GM18511 (cell line): ENCODE measurements around the gene CBFA2T2.

Experiments used
- ATAC-seq: cut with Tn5 transposase; IDR thresholded peaks from one replicate; pipeline ENCODE4 v1.9.1; 2021; ENCODE audit warnings: mild to moderate bottlenecking, moderate library complexity; ENCODE audit not compliant: unreplicated experiment

CBFA2T2 gene

DNA sequence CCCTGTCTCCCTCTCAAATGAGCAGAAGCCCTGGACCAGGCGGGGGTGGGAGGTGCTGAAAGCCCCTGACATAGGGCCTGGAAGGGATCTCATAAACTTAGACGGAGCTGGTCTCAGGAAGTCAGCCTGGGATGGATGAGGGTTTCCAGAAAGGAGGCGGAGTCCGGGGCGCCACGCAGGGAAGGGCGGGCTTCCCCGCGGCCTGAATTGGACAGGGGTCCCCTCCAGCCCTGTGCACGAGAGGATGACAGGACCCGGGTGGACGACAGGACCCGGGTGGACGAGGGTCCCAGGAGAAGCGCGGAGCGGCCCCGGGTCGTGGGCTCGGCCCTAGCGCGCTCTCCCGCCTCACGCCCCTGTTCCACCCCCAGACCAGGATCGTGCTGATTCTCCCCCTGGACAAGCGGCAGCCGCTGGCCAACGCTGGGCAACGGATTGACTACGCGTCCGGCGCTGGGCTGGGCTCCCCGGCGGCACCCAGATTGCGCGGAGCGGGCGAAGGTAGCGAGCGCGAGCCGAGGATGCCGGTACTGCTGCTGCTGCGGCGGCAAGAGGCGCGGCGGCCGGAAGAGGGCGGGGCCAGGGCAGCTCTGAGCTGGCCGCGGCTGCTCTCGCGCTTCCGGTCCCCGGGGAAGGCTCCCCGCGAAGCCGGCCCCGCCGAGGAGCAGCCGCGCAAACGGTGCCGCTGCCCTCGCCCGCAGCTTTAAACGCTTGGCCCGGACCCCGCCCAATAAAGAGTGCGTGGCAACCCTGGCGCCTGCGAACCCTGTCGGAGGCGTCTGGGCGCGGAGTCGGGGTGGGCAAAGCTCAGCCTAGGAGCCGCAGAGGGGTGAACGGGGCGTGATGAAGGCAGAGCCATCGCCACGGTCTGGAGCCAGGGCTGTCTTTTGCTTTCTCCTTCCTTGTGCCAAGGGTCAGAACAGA is 173.5 kb downstream of the CBFA2T2 start:
- ATAC-seq: peak; percentile 45

DNA sequence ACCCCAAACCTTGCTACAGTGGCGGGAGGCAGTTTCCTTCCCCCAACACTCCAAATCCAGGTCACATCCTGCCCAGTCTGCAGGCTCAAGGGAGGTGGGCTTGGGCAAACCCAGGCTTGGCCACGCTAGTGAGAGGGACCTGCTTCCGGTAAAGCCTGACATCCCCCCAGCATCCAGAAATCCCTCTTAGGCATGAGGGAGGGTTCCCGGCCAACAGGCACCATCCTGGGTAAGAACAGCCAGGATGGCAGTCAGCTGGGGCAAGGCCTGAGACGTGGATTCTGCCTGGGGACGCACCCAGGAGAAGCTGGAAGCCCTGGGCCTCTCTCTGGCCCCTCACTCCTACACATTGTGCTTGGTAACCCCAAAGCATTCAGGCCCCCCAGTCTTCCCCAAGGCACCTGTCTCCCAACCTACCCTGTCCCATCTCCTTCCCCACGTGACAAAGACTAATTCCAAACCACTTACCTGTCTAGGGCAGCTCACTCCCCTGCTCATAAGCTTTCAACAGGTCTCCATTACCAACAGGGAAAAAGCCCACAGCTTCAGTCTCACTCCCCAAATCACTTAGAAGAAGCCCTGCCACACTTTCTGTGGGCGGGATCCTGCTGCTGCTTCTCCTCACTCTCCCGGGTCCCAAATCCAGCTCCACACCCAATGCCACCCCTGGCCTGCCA is 174.3 kb downstream of the CBFA2T2 start:
- ATAC-seq: no peak

DNA sequence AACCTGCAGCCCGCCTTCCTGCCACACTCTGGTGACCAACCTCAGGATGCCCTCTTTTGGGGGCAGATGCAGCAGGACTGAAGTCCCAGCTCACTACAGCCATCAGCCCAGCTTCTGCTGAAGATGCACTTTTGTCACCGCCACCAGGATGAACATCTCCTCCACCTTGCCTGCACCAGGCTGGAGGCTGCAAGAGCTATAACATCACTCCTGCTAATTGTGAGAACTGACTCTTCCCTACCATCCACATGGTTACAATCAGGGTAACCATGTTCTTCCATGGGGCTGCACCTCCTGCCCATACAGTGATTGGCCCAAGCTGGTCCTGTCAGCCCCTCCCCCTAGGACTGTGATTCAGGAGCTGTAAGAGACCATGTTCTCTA is 174.9 kb downstream of the CBFA2T2 start:
- no peak for ATAC-seq

DNA sequence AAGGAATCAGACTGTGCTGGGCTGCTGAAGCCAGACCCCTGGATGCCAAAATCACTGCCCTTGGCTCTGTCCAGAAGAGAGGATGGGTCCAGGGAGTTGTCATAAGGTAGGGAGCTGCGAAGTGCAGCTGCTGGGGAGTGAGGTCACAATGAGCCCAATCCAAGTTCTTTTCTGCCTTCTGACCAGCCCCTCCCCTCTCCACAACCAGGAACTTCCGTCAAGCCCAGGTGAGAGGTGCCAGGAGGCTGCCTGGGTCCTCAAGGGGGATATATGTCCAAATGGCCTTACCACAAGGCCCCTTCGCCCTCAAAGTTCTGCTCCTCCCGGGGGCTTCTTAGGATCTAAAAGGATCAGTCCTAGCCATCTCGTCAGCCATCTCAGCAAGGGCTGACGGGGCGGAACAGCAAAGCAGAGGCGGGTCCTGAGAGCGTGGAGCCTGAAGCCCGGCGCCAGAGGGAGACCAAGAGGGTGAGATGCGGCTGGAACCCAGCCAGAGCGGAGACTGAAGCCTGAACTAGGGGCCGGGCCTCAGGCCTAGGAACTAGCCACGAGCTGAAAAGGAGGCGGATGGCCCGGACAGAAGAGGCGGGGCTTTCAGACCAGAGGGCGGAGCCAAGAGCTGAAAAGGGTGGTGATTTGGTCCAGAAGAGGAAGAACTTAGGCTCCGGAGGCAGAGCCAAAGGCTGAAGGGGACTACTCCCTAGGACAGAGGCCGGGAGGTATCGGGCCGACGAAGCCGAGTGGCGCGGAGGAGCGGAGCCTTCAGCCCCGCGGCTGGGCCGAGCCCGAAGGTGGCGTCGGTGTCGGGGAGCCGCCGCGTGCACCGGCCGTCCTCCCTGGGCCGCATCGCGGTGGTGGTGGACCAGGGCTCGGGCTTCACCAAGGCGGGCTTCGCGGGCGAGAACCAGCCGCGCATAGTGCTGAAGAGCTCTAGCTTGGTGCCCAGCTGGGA is 176.7 kb downstream of the CBFA2T2 start, which contains the start of gene ACTL10:
Gene ACTL10 (plus strand): TSS at position 651 of the 952 bp plus-strand sequence. CDS start 555 bp downstream, outside the sequence.
- peak; percentile 71 for ATAC-seq

DNA sequence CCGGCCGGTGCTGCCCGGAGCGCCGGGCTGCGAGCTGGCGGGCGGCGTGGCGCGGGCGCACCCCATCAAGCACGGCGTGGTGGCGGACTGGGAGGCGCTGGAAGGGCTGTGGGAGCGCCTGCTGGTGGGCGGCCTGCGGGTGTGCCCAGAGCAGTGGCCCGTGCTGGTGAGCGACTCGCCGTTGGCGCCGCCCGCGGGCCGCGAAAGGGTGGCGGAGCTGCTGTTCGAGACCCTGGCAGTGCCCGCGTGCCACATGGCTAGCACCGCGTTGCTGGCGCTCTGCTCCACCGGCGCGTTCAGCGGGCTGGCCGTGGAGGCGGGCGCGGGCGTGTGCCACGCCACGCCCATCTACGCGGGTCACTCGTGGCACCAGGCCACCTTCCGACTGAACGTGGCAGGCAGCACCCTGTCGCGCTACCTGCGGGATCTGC is 177.4 kb downstream of the CBFA2T2 start:
- peak; percentile 14 for ATAC-seq

DNA sequence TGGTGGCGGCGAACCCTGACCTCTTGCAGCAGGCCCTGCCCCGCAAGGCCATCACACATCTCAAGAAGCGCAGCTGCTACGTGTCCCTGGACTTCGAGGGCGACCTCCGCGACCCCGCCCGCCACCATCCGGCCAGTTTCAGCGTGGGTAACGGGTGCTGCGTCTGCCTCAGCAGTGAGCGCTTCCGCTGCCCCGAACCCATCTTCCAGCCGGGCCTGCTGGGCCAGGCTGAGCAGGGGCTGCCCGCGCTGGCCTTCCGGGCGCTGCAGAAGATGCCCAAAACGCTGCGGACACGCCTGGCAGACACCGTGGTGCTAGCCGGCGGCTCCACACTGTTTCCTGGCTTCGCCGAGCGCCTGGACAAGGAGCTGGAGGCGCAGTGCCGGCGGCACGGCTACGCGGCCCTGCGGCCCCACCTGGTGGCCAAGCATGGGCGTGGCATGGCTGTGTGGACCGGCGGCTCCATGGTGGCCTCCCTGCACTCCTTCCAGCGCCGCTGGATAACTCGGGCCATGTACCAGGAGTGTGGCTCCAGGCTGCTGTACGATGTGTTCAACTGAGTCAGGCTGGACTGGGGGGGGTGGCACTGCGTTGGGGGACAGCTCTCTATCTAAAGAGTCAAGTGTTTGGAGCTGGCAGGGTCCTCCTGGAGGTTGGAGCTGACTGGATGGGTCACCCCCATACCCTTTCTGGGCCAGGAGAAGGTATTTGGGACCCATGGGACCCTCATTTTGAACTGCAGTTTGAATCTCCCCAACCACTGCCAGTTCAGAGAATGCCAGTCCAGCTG is 178.0 kb downstream of the CBFA2T2 start:
- peak; percentile 37 for ATAC-seq

DNA sequence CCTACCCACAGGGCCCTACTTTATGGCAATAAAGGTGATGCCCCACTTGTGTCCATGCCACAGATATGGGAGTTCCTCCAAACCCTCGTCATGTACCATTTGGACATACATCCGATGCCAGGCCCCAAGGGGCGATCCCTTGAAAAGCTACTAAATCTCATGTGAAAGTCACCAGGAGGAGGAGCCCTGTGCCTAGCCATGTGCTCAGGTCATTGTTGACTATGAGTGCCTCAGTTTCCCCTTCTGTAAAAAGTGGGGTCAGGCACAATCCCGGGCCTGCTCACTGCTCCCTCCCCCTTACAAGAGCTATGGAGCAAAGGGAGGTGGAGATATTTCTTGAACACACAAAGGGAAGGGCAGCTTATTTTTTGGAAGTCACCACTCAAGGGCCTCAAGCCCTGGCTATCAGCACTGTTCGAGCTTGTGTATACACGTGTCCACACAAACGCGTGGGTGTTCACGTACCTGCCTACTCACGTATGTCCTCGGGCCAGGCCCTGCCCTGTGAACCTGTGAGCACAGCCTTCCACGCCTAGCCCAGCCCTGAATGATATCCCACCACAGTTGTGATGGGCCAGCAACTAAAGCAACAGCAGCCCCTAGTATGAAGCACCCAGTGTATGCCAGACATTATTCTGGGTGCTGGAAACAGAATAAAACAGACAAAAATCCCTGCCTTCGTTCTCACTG is 178.7 kb downstream of the CBFA2T2 start:
- ATAC-seq: no peak

DNA sequence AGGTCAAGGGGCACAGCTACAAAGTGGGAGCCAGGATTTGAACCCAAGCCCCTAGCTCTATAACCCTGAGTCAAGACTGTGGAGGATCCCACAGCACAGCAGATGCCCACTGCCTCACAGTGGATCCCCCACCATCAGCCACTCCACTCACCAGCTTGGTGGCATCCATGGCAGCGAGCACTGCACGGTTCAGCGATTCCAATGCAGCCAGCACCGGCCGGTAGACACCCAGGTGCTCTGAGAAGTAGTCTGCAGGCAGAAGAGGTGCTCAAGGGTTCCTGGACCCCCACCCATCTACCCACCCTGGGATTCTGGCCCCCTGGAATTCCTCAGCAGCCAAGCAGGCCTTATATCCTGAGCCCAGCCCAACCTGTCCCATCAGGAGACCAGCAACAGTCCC is 179.3 kb downstream of the CBFA2T2 start:
- ATAC-seq: no peak

DNA sequence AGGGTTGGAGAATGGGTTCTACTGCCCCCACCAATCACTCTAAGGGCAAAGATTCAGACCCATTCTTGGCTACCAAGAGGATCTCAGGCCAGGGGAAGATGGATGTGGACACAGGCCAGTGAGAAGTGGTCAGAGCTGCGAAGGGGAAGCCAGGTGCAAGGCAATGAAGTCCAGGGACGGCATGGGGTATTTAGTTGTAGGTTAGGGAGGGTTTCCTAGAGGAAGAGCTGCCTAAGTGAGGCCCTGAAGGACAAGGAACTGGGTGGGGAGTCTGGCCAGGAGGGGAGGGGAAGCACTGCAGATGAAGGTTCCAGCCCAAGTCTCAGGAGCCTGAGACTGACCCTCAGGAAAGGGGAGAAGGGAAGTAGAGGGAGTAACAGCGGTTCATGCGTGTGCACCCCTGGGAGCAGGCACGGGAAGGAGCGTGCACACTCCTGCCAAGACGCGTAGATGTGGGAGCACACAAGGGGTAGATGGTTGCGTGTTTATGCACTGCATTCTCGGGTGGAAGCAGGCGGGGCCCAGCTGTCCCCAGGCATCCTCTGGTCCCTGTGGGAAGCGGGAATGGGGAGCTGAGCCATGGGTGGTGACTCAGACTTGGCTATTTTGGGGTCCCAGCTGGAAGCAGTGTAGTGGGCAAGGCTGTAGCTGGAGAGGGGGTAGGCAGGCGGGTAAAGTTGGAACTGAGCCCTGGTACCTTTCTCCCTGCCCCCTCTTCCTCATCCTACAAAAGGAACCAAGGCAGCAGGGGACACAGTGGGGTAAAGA is 180.2 kb downstream of the CBFA2T2 start:
- no peak for ATAC-seq

DNA sequence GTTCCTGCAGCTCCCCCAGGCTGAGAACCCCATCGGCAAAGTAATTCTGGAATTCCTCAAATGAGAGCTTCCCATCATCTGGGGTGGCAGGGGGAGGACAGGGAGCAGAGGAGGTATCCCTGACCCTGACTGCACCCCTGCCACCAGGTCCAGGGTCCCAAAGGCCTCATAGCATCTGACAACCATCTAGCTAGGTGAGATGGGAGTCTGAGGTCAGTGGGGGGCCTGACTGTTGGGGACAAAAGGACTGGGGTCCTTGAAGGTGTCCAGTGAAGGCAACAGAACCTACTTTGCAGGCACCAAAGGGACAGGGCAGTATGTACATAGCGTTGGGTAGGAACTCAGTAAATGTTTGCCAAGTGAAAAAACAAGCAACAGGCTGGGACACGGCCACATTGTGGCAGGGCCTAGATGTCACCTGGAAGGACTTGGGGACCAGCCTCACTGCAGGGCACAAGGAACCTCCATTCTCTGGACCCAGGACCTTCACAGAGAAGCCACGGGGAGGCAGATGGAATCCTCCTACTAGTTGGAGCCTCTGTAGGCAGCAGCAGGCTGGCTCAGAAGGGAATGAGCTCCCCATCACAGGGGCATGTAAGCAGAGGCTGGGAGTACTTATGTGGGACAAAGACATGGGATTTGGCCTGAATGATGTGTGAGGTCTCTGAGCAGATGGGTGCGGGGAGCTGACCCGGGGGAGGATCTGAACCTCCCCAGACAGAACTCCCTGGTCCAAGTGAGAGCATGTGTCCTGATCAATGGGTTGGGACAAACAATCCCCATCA is 181.0 kb downstream of the CBFA2T2 start:
- ATAC-seq: no peak

DNA sequence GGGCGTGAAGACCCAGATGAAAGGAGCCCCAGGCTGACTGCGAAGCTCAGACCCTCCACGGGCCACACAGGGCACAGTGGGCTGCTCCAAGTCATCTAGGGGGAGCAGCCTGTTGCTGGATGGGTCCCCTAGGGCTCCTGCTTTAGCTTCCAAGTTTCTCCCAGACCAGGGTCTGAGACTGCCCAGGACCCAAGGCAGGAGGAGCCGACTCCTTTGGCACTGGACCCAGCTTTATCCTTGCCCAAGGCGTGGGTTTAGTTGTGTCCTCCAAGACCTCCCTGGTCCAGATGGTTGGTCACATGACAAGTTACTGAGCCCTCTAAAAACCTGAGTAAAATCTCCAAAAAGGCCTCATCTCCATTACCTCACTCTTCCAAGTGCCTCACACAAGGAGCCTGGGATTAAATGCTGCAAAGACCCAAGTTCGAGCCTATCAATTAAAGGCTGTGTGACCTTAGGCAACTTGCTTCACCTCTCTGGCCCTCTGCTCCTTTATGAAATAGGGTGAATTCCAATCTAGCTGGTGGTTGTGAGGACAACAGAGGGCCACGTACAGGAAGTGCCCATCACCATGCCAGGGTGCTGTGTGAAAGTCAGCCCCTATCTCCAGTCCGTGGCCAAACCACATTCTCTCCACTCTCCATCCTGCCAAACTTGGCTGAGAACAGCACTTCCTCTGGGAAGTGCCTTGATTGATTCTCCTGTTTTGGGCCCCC is 181.8 kb downstream of the CBFA2T2 start:
- no peak for ATAC-seq

DNA sequence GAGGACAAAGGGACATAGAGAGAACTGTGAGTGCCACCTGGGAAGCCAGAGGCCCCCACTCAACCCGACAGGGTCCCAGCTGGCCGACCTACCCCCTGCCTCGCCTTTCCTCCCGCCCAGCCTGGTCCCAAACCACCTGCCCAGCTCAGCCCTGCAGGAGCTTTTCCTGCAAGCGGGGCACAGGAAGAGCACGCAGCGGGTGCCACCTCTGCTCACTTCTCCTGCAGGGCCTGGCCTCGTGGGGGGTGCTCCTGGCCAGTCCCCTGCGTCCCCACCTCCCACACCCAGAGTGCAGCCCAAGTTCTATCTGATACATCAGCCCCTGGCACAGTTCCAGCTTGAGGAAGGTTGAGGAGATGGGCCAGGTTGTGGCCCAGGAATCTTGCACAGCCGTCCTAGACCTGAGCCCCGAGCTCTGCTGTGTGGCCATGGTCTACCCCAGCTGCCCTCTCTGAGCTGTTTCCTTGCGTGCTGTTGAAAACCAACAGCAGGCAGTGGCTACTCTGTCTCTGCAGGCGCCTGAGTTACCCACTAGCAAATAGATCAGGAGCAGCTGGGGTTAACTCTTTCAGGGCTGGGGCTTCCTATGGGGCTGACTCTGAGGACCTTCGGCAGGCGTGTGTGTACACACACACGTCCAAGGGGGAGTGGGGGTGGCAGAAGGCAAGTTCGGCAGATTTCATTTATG is 182.7 kb downstream of the CBFA2T2 start:
- ATAC-seq: no peak

DNA sequence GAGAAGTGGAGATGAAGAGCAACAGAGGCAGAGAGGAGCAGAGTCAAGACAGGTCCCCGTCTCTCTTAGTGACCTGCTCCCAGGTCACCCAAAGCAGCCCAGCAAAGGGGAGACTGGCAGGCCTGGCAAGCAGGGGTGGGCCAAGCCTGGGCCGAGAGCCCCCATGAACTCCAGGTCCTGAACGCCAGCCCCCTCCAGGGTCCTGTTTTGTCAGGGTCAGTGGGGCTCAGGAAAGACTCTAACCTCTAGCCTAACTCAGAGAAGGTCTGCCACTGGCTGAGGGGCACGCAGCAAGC is 183.2 kb downstream of the CBFA2T2 start:
- ATAC-seq: no peak

DNA sequence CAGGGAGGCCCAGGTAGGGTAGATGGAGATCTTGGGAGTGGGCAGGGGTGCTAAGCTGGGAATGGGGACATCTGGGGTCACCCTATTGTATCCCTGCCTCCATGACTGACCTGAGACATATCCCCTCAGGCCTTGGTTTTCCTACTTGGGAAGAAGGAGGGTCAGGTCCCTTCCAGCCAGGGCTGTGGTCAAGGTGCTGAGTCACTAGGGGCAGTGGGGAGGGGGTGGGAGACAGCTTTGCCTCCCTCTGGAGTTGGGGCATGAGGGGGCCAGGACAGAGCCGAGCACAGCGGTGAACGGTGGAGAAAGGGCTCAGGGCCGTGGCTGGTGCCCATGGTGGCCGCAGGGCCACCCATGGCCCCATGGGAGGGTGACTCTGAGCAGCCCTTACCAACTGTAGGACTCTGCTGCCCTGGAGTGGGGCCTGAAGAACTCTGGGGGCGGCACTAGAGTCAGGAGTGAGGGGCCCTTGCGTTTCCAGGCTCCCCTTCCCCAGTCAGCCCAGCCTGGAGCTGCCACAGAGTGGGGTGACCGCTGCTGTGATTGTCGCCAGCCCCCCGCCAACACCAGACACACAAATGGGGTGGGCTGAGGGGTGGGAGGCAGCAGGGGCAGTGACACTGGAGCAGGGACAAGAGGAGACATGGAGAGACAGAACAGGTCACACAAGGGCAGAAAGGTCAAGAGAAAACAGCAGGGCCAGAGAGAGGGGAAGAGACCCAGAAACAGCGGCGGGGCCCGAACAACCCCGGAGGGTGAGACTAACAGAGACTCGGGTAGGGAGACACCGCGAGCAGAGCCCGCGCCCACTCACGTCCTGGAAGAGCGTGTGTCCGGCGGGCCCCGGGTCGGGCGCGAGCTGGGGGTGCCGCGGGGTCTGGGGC is 183.8 kb downstream of the CBFA2T2 start:
- peak; percentile 53 for ATAC-seq

DNA sequence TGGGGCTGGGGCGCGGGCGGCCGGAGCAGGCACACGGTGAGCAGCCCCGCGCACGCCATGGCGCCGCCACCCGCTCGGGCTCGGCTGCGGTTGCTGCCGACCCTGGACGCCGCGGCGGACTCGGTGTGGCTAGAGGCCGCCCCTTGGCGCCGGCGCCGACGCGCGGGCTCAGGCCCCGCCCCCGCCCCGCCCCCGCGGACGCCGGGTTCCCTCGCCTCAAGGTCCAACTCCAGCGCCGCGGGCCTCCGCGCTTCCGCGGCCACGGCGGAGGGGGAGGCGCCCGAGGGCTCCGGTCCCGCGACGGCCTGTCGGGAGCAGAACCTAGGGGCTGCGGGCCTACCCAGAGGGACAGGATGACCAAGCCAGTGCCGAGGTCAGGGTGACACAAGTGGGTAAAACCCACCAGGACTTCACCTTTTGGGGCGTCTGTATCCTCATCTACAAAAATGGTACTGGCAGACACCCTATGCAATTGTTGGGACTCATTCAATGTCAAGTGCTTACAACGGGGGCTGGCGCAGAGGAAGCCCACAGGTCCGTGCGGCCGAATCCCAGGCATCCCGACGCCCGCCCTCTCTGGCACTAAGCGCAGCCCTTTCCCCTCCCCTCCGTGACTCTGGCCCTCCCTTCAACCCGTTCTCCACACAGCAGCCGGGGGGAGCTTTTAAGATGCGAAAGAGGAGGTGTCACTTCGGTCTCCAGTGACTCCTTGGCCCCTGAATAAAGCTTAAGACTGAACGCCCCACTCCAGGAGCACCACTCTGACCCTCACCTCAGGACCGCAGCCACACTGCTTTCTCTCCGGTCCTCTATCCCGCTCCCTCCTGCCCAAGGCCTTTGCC is 184.6 kb downstream of the CBFA2T2 start, which contains the start of gene NECAB3:
Gene NECAB3 (minus strand): TSS at position 135 of the 842 bp plus-strand sequence. CDS start 76 bp downstream, at position 59.
- ATAC-seq: peak; percentile 75
